Embryonic facial prominence (tissue), 1 donor: ENCODE results near the gene ITGA1.

Experiments
- DNase-seq: peaks from one replicate; pipeline ENCODE4 v3.0.0-alpha.2; 2016; ENCODE audit errors: extremely low spot score

The ITGA1 gene

DNA sequence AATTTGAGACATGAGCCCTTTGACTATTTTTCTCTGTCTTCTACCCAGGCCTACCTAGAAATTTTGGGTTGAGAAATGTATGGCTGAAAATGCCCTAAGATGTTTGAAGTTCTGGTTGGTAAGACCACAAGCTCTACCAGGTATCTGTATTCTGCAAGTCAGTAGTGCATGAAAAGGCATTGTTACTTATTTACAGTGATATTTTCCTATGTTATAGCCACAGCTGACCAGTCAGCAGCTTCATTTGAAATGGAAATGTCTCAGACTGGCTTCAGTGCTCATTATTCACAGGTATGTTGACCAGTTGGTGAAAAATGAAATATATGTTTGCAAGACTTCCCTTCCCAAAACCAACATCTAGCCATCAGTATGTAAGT lies 109.5 kb downstream of the ITGA1 start:
- DNase-seq = no peak

DNA sequence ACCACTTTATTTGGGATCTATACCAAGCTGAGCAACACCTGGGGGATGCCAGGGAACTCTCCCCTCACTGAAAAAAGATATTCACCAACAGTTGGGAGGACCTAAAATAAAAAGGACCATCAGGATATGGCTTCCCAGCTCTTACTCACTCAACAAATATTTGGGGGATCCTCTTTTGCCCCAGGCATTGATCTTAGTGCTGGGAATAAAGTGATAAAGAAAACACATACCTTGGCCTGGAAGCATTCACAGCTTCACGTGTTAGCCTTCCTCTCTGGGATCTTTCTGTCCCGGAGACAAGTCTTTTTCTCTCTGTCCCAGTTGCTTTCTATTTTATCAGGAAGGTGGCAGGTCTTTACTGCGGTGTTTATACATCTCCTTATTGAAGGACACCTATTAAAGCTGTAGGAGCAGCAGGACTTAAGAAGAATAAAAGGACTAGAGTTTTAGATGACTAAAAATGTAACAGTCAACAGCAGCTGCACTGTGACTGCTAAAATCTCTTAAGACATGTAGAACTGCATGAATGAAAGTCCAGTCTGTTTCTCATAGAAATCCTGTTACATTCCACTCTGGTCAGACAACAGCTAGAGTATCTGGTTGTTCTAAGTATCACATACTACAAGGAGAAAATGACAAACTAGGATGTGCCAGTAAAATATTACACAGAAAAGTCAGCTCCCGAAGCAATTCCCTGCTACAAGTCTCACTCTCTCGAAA lies 111.4 kb downstream of the ITGA1 start:
- DNase-seq = no peak

DNA sequence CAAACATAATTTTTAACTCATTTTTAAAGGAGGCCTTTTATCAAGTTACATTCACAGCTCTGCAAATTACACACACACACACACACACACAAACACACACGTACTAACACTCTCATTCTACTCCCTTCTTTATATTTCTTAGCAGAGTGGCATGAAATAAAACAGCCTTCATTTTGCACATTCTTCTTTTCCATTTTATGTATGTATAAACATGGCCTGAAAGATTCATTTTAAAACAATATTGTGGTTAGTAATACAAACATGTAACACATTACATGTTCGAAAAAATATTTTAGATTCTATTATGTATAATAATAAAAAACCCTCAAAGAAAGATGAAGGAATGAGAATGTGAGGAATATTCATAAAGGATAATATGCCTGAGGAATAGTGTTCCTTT lies 115.4 kb downstream of the ITGA1 start:
- no peak for DNase-seq

DNA sequence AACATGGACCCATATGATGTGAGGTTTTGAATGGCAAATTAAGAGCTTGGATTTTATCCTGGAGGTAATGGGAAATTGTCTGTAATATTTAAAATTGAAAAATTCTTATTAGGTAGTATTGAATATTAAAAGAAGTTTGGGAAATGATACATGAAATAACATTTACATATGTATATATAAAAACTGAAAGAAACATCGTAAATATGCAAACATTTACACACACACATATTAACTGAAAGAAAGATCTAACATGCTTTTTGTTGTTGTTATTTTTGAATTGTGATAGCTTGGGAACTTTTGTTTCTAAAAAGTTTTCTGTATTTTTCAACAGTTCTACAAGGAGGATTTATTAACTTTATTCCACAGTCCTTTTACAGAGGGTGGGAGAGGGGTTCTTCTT lies 118.6 kb downstream of the ITGA1 start:
- DNase-seq = no peak

DNA sequence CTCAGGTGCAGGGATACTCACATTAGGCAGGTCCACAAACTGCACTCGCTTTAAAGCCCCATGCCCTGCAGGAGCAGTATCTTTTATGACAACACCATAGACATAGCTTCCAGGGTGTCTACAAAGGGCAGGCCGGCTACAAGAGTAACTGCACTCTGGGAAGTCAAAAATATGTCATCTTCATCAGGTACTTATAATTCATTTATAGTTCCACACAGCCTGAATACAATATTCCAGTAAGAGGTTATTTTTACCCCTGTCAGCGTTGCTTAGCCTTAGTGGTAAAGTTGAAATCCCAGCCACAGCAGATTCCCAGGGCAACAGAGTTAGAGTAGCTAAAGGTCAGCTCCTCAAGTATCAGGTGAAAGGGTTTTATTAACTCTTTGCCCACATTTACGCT lies 119.1 kb downstream of the ITGA1 start:
- no peak for DNase-seq

DNA sequence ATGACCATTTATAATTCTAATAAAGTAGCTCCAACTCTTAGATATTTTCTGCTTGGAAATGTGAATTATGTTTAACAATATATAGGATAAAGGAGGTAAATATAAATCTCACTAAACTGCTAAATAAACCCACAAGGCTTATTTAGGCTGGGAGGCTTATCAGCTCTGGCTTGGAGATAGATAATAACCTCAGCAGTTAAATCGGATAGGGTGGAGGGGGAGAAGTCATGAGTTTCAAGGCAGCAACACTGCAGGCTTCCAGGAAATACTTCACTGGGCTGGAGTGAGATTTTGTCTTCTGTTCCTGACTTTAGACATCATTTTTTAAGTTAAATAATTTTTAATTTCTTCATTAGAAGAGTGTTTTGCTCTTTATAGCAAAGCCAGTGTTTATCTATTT lies 121.5 kb downstream of the ITGA1 start:
- DNase-seq = no peak

DNA sequence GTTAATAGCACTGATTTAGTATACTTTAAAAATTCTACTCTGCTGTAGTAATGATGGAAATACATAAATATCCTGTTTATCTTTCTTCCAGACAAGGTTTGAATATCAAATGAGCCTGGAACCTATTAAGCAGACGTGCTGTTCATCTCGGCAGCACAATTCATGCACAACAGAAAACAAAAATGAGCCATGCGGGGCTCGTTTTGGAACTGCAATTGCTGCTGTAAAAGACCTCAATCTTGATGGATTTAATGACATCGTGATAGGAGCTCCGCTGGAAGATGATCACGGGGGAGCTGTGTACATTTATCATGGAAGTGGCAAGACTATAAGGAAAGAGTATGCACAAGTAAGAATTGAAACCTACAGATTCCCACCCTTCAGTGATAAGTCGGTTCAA lies 122.4 kb downstream of the ITGA1 start:
- DNase-seq = no peak

DNA sequence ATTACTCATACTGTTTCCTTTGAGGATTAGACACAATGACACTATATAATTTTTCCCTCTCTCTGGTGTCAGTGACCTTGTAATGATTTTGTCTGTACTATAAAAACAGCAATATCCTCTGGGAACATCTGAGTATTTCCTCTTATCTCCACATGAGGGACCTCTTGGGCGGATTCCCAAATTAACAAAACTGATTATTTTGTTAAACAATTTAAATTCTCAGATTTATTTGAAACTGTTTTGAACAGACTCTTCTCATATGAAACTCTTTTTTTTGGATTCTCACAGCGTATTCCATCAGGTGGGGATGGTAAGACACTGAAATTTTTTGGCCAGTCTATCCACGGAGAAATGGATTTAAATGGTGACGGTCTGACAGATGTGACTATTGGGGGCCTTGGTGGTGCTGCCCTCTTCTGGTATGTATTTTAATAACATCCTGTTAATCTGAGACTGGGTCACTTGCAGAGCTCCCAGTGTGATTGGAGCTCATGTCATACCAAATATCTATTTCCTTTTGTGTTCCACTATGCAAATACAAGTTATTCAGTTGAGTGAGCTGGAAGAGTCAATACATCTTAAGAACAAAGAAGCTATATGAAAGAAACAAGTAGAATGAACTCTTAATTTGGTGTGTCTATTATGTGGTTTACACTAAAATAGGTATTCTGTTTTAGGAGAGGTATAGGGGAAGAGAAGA lies 127.6 kb downstream of the ITGA1 start:
- DNase-seq = no peak

DNA sequence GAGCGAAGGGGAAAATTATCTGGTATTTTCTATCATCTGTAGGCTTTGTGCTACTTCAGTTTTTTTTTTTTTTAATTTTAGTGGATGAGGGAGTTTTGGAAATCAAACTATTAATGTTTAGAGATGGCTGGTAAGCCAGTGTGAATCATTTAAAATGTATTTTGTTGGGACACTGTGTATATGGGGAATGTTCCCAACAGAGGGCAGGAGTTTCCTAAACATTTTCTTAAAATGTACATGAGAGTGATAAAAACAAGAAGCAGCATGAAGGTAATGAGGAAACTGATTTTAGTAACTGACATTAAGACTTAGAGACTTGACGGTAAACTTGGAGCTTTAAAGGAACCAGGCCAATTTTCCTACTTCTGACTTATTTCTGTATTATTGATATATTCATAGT lies 133.2 kb downstream of the ITGA1 start:
- DNase-seq = no peak

DNA sequence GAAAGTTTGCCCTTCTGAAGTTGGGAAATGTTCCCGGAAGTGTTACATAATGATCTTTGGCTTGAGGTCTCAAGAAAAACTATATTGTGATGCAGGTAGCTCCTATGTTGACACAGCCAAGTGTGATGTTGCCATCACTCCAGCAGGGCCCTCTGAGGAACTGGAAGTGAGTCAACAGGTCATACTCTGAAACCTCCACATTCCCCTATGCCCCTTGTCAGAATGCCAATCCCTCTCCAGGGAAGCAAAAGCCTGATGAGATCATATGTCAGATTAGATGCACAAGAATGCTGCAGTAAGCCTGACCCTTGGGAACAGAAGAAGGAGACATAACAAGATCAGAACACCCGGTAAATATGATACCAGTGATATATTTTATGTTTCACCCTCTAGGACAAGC lies 134.7 kb downstream of the ITGA1 start:
- DNase-seq = no peak

DNA sequence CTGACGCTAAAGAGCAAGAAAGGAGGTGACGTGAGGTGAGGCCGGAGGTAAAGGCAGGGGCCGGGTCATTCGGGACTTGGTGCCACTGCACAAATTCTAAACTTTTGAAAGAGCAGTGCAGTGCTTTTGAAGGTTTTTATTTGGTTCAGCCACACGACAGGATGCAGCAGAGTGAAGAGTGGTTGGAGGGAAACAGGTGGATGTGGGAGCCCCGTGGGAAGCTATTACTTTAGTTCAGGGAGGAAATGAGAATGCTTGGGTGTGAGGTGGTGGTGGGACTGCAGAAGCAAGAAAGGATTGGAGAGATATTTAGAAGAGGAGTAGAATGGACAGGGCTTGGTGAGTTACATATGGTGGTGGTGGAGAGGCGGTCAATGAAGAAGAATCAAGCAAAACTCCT lies 136.7 kb downstream of the ITGA1 start:
- DNase-seq = no peak

DNA sequence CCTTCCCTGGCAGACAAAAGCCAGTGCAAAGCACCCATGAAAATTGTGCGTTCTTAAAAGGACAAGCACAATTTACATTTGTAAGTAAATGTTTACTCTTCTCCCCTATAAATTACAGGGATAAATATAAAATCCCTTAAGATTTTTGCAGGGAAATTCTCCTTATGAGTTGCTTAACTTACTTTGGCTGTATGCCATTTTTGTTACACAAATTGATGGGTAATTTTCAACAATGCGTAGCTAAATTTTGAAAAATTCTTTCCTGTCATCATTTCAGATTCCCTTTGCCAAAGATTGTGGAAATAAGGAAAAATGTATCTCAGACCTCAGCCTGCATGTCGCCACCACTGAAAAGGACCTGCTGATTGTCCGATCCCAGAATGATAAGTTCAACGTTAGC lies 137.3 kb downstream of the ITGA1 start:
- DNase-seq = no peak

DNA sequence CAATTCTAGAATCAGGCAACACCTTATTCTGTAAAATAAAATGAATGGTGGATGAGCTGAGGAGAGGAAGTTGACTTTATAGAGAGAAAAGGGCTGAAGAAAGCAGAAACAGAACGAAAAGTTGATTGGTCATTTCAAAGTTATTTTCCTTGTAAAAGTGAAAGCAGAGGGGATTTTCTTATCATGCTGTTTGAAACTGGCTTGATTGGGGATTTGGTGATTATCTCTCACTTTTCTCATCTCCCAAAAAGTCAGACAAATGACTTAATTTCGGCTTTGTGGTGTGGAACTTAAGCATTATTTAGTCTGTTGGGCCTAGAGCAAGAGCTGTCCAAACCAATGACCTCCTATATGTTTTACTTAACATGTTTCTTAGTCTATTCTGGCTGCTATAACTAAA lies 141.0 kb downstream of the ITGA1 start:
- no peak for DNase-seq

DNA sequence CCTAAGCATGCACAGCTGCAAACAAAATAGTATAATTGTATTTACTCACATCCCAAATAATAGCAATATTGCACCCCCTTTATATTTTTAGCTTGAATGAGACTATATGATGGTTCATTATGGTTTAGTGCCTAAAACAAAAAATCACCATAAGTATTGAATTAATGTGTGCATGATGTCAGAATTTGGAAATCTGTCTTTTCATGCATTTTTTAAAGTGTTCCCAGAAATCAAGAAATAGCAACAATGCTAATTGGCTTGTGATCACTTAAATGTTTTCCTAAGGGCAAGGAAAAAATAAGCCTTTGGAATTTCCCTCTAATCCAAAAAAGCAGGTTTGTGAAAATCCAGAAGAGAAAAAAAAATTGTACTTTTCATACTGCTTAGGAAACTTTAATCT lies 150.5 kb downstream of the ITGA1 start:
- DNase-seq = no peak

DNA sequence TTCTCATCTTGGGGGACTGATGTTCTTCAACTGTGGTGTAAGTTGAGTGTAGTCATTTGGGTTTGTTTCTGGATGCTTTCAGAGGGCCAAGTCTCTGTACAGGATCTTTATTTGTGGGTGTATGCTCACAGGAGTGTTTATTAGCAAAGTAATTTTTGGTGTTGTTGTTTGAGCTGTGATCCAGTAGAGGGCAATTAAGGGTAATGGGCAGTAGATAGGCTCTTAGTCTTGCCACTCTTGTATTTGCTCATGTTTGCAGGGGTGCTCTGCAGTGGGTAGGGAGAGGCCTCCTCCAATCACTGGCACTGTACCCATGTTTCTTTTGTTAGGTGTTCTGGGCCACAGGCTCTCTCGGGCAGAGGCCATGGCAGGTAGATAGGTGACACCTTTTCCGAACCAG lies 155.6 kb downstream of the ITGA1 start:
- no peak for DNase-seq

DNA sequence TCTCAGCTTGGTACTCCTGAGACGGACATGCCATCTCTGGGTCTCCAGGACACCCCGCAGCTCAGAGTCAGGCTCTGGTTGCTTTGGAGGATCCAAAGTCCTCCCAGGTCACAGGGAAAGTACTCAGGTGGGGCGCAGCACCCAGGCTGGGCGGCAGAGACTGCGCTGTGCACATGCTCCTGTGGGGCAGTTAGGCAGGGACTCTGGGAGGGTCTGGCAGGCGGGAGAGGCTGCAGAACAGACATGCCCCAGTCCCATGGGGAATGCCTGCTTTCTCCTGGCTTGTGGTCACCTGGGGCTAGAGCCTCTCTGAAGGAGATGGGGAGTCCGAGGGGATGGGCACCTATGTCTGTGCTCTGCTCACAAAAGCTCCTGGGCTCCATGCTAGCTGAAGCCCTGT lies 156.1 kb downstream of the ITGA1 start:
- DNase-seq = no peak

DNA sequence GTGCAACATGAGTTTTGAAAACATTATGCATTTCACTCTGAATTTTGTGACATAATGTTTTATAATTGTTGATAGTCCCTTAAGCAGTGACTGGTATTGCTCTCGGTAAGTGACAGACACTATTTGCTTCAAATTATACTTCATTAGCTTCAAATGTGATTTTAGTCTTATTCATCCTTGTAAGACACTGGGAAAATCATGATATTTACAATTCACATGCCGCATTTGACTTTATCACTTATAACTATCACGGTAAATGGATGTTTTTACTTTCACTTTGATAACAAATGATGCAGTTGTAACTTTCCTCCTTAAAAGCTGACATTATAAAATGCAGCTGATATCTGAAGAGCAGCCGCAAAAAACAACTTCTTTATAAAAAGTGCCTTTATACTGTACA lies 157.3 kb downstream of the ITGA1 start:
- DNase-seq = no peak

DNA sequence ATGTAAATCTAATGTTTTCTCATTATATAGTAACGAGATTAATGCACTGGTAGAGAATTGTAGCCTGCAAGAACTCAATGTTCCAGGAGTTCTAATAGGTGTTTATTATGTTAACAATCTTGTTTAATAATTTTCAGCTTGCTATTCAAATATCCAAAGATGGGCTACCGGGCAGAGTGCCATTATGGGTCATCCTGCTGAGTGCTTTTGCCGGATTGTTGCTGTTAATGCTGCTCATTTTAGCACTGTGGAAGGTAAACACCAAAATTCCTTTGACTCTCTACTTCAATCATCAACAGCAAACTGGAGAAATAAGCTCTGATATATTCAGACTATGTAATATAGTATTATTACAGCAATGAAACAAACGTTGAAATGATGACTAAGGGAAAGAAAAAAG lies 159.5 kb downstream of the ITGA1 start:
- no peak for DNase-seq

DNA sequence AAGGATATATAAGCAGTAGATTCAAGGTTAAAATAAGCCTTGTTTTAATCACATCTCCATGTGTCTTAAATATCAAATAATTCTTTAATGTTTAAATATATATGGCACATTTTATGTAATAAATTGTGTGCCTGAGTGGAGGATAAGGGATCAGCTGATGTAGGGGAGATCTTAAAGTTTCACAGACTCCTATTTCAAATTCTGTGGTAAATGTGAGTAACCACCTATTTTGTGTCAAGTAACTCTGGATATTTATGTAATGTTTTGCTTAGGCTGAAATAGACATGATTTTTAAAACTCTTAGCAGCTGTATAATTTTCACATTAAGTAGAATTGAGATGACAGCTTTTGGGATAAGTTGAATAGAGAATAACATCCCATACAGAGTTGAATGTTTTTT lies 160.1 kb downstream of the ITGA1 start:
- no peak for DNase-seq

DNA sequence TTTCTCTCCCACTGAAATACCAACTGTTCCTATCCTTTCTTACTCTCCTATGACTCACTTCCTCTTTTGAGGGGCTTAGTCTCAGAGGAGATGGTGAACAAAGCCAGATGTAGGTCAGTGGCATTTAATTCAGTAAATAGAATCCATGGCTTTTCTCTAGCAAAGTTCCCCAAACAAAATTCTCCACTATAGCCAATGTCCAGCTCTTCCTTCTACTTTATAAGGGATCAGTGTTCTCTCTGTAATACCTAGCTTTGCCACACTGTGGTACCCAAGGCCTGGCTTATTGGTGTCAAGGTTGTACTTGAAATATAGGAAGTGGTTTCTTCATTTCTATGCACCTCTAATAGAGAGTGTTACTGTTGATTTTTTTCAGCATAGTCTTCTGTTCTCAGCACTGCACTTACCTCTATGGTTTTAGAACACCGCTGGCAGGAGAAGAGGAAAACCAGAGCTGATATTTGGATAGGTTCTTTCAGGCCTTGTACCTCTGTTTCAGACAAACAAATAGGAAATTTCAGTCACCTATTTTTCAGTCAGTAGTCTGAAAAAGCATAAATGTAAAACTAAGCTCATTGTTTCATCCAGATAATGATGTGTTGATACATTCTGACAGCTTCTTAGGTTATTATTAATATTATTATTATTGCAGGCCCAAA lies 160.8 kb downstream of the ITGA1 start:
- peak; percentile 47 for DNase-seq

DNA sequence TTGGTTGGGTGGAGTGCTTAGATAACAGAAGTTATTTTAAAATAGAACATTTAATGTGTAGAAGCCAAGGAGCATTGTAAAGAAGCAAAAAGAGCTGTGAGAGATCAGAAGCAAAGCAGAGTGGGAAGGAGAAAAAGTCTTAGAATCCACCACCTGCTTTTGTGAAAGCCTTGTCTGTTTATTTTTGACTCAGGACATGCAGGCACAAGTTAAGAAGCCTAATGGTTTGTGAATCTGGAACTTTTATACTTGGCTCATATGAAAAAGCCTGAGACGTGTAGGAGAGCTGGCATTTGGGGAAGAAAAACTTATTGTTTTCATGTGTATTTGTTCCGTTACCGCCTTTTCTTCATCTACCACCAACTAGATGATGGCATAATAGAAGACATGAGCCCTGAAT lies 163.0 kb downstream of the ITGA1 start:
- no peak for DNase-seq

DNA sequence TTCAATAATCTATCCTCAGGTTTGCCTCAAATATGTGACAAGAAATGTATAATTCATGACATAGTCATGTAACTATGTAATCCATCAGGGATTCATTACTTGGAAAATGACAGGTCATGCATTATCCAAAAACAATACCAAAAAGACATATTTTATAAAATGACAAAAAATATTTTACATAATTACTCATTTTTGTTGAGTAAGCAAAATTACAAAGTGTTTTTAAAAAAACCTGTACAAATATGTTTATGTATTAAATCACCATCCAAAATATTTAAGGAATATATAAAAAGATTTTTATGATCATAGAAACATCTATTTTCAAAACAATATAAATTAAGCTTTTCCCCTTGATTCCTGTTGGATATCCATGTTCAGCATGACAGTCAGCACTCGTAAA lies 164.8 kb downstream of the ITGA1 start:
- no peak for DNase-seq

DNA sequence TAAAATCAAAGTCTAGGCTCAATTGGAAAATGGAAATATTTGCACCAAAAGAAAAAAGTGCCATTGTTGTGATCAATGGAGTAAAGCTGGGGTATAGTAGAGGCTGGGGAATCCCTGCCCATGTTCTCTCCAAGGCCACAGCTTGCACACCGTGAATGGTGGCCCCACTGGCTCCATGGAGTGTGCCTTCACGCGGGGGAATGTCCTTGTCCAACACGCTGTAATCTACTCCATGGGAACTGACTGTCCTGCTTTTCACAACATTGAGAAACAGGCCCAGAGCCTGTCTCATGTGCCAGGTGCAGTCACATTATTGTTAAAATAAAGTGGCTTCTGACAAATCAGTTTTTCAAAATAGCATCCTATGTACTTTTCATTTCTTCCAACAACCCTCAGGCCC lies 168.3 kb downstream of the ITGA1 start:
- DNase-seq = no peak
